HepG2 (cell line): ENCODE data around the gene HOXA6. TPM values are rescaled to one million over a fixed set of nuclear protein-coding genes. Genes with fewer than 3 reads are reported as not detected.

ENCODE experiments used
- BCL6 ChIP-seq: IDR thresholded peaks from 2 replicates; pipeline ENCODE4 v1.6.1; 2016; ENCODE audit warnings: missing genetic modification reagents, missing compliant biosample characterization
- ERF ChIP-seq: IDR thresholded peaks from 2 replicates; pipeline ENCODE4 v1.6.1; 2018; ENCODE audit warnings: missing biosample characterization, missing genetic modification reagents
- HMGXB3 ChIP-seq: sonication (generic); formaldehyde crosslinking; IDR thresholded peaks from 2 replicates; pipeline ENCODE4 v1.4.0; 2020; ENCODE audit warnings: missing genetic modification reagents, borderline replicate concordance
- KDM5B ChIP-seq: sonication (generic); formaldehyde crosslinking; IDR thresholded peaks from 2 replicates; pipeline ENCODE4 v1.4.0; 2020; ENCODE audit warnings: missing genetic modification reagents, mild to moderate bottlenecking, borderline replicate concordance
- MLLT10 ChIP-seq: sonication (generic); formaldehyde crosslinking; IDR thresholded peaks from 2 replicates; pipeline ENCODE4 v1.4.0; 2020; ENCODE audit warnings: missing genetic modification reagents
- polyA plus RNA-seq, 8 experiments: library from polyadenylated mRNA; depleted of rRNA in 3 of 8; stranded (reverse) in 7 of 8; unstranded in 1 of 8; fragments of >200 nt; fragmentation: Illumina TruSeq in 4 of 8; extraction: Trizol in 4 of 8; gene quantifications; 2 replicates each; pipeline versions ENCODE4 v1.2.1 to v1.2.3, GENCODE V29; 2011 to 2016; ENCODE audit warnings: low read depth in 4 of 8, missing spikeins in 1 of 8, mixed read lengths in 1 of 8; ENCODE audit not compliant: insufficient read depth in 1 of 8
- total RNA-seq, 5 experiments: library from RNA; depleted of rRNA; stranded (reverse); fragments of >200 nt; fragmentation: Illumina TruSeq; extraction: Trizol; gene quantifications; 2 replicates each; pipeline ENCODE4 v1.2.3, GENCODE V29; 2016; ENCODE audit warnings: low read depth in 1 of 5
- TF ChIP-seq, protein P1 (sequence below): sonication (generic); formaldehyde crosslinking; IDR thresholded peaks from 2 replicates; pipeline ENCODE4 v1.5.1; 2020; ENCODE audit warnings: mild to moderate bottlenecking, missing genetic modification reagents, moderate library complexity
- TF ChIP-seq, protein P2 (sequence below): sonication (generic); formaldehyde crosslinking; IDR thresholded peaks from 2 replicates; pipeline ENCODE4 v1.5.1; 2020; ENCODE audit warnings: mild to moderate bottlenecking, missing genetic modification reagents
- TF ChIP-seq, protein P3 (sequence below): sonication (generic); formaldehyde crosslinking; IDR thresholded peaks from 2 replicates; pipeline ENCODE4 v1.4.0; 2020; ENCODE audit warnings: mild to moderate bottlenecking, missing genetic modification reagents

The HOXA6 gene
- total and polyA plus RNA-seq, 2 of the 13 experiments (the other 11 are each of a cell fraction or from before 2014, with no cell fraction given): 1.3 to 1.5 TPM

DNA sequence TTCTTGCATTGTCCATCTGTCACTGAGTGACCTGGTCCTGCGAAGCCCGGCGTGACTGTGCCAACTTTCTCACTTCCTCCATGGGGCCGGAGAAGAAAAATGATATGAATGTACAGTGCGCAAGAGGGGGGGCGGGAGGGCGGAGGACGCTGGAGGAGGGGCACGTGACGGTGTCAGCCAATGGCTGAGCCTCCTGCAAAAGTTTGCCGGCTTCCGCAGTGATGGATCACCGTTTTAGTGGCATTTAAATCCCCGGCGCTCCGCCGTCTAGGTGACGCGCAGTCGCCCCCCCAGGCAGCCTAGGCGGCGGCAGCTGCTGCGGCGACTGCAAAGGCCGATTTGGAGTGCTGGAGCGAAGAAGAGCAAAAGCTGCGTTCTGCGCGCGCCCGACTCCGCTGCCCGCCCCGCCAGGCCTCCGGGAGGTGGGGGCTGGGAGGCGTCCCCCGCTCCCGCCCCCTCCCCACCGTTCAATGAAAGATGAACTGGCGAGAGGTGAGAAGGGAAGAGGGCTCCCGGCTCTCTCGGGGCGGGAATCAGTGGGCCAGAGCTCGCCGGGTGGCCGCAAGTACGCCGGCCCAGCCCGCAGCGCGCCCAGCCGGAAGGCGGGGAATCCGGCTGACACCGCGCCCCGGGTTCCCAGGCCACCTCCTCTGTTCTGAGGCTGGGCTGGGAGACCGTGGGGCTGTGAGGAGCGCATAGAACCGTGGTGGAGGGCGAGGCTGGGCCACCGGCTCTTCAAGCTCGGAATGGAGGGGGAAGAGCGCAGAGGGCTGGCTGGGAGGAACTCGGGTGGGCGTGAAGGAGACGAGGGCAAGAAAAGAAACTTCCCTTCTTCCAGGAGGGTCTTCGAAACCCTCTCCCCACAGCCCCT is 51.4 kb downstream of the HOXA6 start, which contains the start of gene HOXA1 (continued):
- TF ChIP-seq, protein P1, sequence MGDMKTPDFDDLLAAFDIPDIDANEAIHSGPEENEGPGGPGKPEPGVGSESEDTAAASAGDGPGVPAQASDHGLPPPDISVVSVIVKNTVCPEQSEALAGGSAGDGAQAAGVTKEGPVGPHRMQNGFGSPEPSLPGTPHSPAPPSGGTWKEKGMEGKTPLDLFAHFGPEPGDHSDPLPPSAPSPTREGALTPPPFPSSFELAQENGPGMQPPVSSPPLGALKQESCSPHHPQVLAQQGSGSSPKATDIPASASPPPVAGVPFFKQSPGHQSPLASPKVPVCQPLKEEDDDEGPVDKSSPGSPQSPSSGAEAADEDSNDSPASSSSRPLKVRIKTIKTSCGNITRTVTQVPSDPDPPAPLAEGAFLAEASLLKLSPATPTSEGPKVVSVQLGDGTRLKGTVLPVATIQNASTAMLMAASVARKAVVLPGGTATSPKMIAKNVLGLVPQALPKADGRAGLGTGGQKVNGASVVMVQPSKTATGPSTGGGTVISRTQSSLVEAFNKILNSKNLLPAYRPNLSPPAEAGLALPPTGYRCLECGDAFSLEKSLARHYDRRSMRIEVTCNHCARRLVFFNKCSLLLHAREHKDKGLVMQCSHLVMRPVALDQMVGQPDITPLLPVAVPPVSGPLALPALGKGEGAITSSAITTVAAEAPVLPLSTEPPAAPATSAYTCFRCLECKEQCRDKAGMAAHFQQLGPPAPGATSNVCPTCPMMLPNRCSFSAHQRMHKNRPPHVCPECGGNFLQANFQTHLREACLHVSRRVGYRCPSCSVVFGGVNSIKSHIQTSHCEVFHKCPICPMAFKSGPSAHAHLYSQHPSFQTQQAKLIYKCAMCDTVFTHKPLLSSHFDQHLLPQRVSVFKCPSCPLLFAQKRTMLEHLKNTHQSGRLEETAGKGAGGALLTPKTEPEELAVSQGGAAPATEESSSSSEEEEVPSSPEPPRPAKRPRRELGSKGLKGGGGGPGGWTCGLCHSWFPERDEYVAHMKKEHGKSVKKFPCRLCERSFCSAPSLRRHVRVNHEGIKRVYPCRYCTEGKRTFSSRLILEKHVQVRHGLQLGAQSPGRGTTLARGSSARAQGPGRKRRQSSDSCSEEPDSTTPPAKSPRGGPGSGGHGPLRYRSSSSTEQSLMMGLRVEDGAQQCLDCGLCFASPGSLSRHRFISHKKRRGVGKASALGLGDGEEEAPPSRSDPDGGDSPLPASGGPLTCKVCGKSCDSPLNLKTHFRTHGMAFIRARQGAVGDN (CRISPR knock-in tag): peak; percentile 57
- no peak for TF ChIP-seq BCL6 (CRISPR knock-in tag)
- no peak for TF ChIP-seq KDM5B (CRISPR knock-in tag)
- TF ChIP-seq, protein P2, sequence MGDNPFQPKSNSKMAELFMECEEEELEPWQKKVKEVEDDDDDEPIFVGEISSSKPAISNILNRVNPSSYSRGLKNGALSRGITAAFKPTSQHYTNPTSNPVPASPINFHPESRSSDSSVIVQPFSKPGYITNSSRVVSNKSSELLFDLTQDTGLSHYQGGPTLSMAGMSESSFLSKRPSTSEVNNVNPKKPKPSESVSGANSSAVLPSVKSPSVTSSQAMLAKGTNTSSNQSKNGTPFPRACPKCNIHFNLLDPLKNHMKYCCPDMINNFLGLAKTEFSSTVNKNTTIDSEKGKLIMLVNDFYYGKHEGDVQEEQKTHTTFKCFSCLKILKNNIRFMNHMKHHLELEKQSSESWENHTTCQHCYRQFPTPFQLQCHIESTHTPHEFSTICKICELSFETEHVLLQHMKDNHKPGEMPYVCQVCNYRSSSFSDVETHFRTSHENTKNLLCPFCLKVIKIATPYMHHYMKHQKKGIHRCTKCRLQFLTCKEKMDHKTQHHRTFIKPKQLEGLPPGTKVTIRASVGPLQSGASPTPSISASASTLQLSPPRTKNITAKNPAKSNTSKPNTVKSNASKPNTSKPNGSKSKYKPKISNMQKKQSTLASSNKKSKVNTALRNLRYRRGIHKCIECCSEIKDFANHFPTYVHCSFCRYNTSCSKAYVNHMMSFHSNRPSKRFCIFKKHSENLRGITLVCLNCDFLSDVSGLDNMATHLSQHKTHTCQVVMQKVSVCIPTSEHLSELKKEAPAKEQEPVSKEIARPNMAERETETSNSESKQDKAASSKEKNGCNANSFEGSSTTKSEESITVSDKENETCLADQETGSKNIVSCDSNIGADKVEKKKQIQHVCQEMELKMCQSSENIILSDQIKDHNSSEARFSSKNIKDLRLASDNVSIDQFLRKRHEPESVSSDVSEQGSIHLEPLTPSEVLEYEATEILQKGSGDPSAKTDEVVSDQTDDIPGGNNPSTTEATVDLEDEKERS (CRISPR knock-in tag): no peak
- no peak for TF ChIP-seq MLLT10 (CRISPR knock-in tag)
- no peak for TF ChIP-seq HMGXB3 (CRISPR knock-in tag)
- no peak for TF ChIP-seq ERF (CRISPR knock-in tag)
- TF ChIP-seq, protein P3, sequence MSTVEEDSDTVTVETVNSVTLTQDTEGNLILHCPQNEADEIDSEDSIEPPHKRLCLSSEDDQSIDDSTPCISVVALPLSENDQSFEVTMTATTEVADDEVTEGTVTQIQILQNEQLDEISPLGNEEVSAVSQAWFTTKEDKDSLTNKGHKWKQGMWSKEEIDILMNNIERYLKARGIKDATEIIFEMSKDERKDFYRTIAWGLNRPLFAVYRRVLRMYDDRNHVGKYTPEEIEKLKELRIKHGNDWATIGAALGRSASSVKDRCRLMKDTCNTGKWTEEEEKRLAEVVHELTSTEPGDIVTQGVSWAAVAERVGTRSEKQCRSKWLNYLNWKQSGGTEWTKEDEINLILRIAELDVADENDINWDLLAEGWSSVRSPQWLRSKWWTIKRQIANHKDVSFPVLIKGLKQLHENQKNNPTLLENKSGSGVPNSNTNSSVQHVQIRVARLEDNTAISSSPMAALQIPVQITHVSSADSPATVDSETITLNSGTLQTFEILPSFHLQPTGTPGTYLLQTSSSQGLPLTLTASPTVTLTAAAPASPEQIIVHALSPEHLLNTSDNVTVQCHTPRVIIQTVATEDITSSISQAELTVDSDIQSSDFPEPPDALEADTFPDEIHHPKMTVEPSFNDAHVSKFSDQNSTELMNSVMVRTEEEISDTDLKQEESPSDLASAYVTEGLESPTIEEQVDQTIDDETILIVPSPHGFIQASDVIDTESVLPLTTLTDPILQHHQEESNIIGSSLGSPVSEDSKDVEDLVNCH (CRISPR knock-in tag): no peak
